K562 (cell line): ENCODE data around the gene CYTH4. TPM values are rescaled to one million over a fixed set of nuclear protein-coding genes. Genes with fewer than 3 reads are reported as not detected.

ENCODE experiments used
- ATAC-seq: fragments of 200-7000 bp; cut with Tn5 transposase; 3 replicates; pipeline ENCODE4 v1.9.1; 2020; ENCODE audit warnings: moderate library complexity
- BruUV-seq: library from RNA; stranded (reverse); fragments of 400-500 nt; replicated peaks from 2 replicates; lab custom pipeline; 2021; lab: Mats Ljungman, UMichigan
- CTCF ChIA-PET: fragments of 300-600 bp; formaldehyde crosslinking; extraction: SDS; loops from one replicate; lab custom pipeline; 2021; ENCODE audit warnings: low intra/inter-chr PET ratio; lab: Yijun Ruan, JAX
- POLR2A ChIA-PET: fragments of 300-600, 350-650 bp; sonication (Branson Sonifier 250); formaldehyde crosslinking; extraction: SDS; loops from one replicate; lab custom pipeline; 2021; ENCODE audit warnings: antibody characterized with exemption, inconsistent platforms; lab: Yijun Ruan, JAX
- DNase-seq, 4 experiments: peaks; one replicate each; pipeline versions ENCODE4 v3.0.0 to v3.0.0-alpha.2; 2011 to 2018; ENCODE audit warnings: low spot score in 3 of 4, mixed read lengths in 3 of 4; ENCODE audit errors: extremely low read depth in 1 of 4
- FAIRE-seq: peaks from 2 replicates; lab custom pipeline; 2011; peaks lifted over from hg19 to GRCh38; lab: Jason Lieb, UNC
- H2AFZ ChIP-seq: 2 replicates; pipeline ENCODE4 v1.6.0; 2011; ENCODE audit warnings: low read depth, low read length, control low read depth, inconsistent platforms
- H3K27ac ChIP-seq: fragments of 200-600 bp; 3 replicates; pipeline ENCODE4 v1.8.0; 2011; ENCODE audit warnings: low read depth, mild to moderate bottlenecking, control low read depth, inconsistent platforms, low read length, moderate library complexity, mixed read lengths; ENCODE audit errors: extremely low read depth
- H3K27me3 ChIP-seq, 2 experiments: fragments of 300-600 bp in 1 of 2; 2 replicates in 1 of 2; 3 replicates in 1 of 2; pipeline versions ENCODE4 v1.6.0 to v1.8.0; 2011; ENCODE audit warnings: inconsistent platforms in 2 of 2, low read length in 2 of 2, mild to moderate bottlenecking in 1 of 2, mixed read lengths in 1 of 2, moderate library complexity in 1 of 2; ENCODE audit not compliant: control insufficient read depth in 2 of 2, insufficient read depth in 2 of 2
- H3K36me3 ChIP-seq: fragments of 300-600 bp; 3 replicates; pipeline ENCODE4 v1.8.0; 2011; ENCODE audit warnings: mild to moderate bottlenecking, low read length, inconsistent platforms; ENCODE audit not compliant: control insufficient read depth, insufficient read depth
- H3K4me1 ChIP-seq, 2 experiments: fragments of 200-600 bp in 1 of 2; replicated peaks in 1 of 2; 2 replicates in 1 of 2; 3 replicates in 1 of 2; pipeline versions ENCODE4 v1.5.1 to v1.8.0; 2011; ENCODE audit warnings: inconsistent platforms in 2 of 2, low read length in 2 of 2, mild to moderate bottlenecking in 1 of 2, mixed read lengths in 1 of 2, moderate library complexity in 1 of 2; ENCODE audit not compliant: control insufficient read depth in 2 of 2, insufficient read depth in 2 of 2
- H3K4me2 ChIP-seq: 2 replicates; pipeline ENCODE4 v1.6.1; 2011; ENCODE audit warnings: low read length, control low read depth, inconsistent platforms, mixed read lengths; ENCODE audit not compliant: insufficient read depth
- H3K4me3 ChIP-seq: fragments of 200-600 bp; sonication (generic), shearing (Covaris generic); 2 replicates; pipeline ENCODE4 v1.5.1; 2016; ENCODE audit warnings: control low read depth, inconsistent platforms
- H3K79me2 ChIP-seq: fragments of 200-600 bp; 3 replicates; pipeline ENCODE4 v1.8.0; 2011; ENCODE audit warnings: low read length, inconsistent platforms; ENCODE audit not compliant: control insufficient read depth, insufficient read depth
- H3K9ac ChIP-seq, 2 experiments: 2 replicates each; pipeline versions ENCODE4 v1.6.0 to v1.6.1; 2011; ENCODE audit warnings: low read depth in 2 of 2, low read length in 2 of 2, control low read depth in 1 of 2, inconsistent platforms in 1 of 2, mild to moderate bottlenecking in 1 of 2, mixed read lengths in 1 of 2; ENCODE audit not compliant: insufficient read depth in 1 of 2
- H3K9me1 ChIP-seq: one replicate; pipeline ENCODE4 v1.6.0; 2011; ENCODE audit warnings: inconsistent platforms, mild to moderate bottlenecking, low read length, moderate library complexity; ENCODE audit not compliant: control insufficient read depth, insufficient read depth
- H3K9me3 ChIP-seq: replicated peaks from 2 replicates; pipeline ENCODE4 v1.5.1; 2011; ENCODE audit warnings: low read depth, low read length, inconsistent platforms; ENCODE audit not compliant: control insufficient read depth, insufficient read depth
- H4K20me1 ChIP-seq: replicated peaks from 2 replicates; pipeline ENCODE4 v1.6.1; 2011; ENCODE audit warnings: low read length, inconsistent platforms, mixed read lengths; ENCODE audit not compliant: control insufficient read depth, insufficient read depth
- BCOR ChIP-seq: fragments of 450-650 bp; IDR thresholded peaks from 2 replicates; pipeline ENCODE4 v1.6.1; 2016
- FOXK2 ChIP-seq, 2 experiments: fragments of 450-650 bp; IDR thresholded peaks in 1 of 2; conservative IDR thresholded peaks in 1 of 2; 2 replicates each; pipeline ENCODE4 v1.6.1; 2016; ENCODE audit warnings: low read depth in 2 of 2, mild to moderate bottlenecking in 1 of 2
- KDM1A ChIP-seq, 2 experiments: fragments of 450-650 bp; IDR thresholded peaks; 2 replicates each; pipeline ENCODE4 v1.6.1; 2016; ENCODE audit warnings: mild to moderate bottlenecking in 2 of 2
- POLR2G ChIP-seq: fragments of 200-400 bp; formaldehyde crosslinking; IDR thresholded peaks from 2 replicates; pipeline ENCODE4 v1.6.1; 2017; ENCODE audit warnings: low read depth, mild to moderate bottlenecking, antibody characterized with exemption, low read length, moderate library complexity
- RBM25 ChIP-seq: fragments of 200-400 bp; formaldehyde crosslinking; IDR thresholded peaks from 2 replicates; pipeline ENCODE4 v1.6.1; 2018; ENCODE audit warnings: low read length, low read depth, moderate library complexity; ENCODE audit not compliant: severe bottlenecking
- TCF3 ChIP-seq: sonication (generic); formaldehyde crosslinking; IDR thresholded peaks from 2 replicates; pipeline ENCODE4 v1.4.0; 2020; ENCODE audit warnings: mild to moderate bottlenecking, missing genetic modification reagents
- WGBS: fragments of 100-300 bp; shearing (Covaris generic); methylation state at CpG from one replicate; pipeline ENCODE4 v1.1.6; 2016; ENCODE audit warnings: low coverage, mixed read lengths; ENCODE audit not compliant: insufficient coverage; ENCODE audit errors: missing lambda C conversion rate; 5-methylcytosine and 5-hydroxymethylcytosine counted together
- in situ Hi-C: fragments of 300-500 bp; cut with MboI; formaldehyde crosslinking; loops from 4 replicates; pipeline ENCODE4 v1.15.0; 2018; ENCODE audit warnings: inconsistent platforms, mixed read lengths
- intact Hi-C: fragments of 100-400 bp; cut with micrococcal nuclease; formaldehyde crosslinking; loops from 2 replicates; pipeline ENCODE4 v1.14.2; 2022
- polyA plus RNA-seq, 8 experiments: library from polyadenylated mRNA; depleted of rRNA in 4 of 8; stranded (reverse) in 5 of 8; unstranded in 3 of 8; fragments of >200 nt; fragmentation: Nextera tagmentation in 2 of 8; fragmentation: Illumina TruSeq in 1 of 8; extraction: Ambion mirVana in 2 of 8; extraction: Trizol in 1 of 8; gene quantifications; 2 replicates each; pipeline versions ENCODE4 v1.2.1 to v1.2.3, GENCODE V29; 2011 to 2014; ENCODE audit warnings: inconsistent platforms in 1 of 8, missing spikeins in 1 of 8
- total RNA-seq, 7 experiments: library from RNA; depleted of rRNA in 6 of 7; stranded (reverse); fragments of >200 nt in 6 of 7; fragmentation: Illumina TruSeq in 2 of 7; extraction: Trizol in 2 of 7; gene quantifications; 2 replicates each; pipeline versions ENCODE4 v1.2.1 to v1.2.3, GENCODE V29; 2011 to 2021; ENCODE audit warnings: low replicate concordance in 1 of 7
- TF ChIP-seq, protein P1 (sequence below): fragments of 250-450 bp; sonication (Bioruptor Pico); IDR thresholded peaks from 2 replicates; pipeline ENCODE4 v1.8.0; 2022; ENCODE audit warnings: inconsistent platforms, mild to moderate bottlenecking, moderate library complexity, borderline replicate concordance
- TF ChIP-seq, protein P2 (sequence below): fragments of 250-450 bp; sonication (Bioruptor Pico); IDR thresholded peaks from 2 replicates; pipeline ENCODE4 v1.8.0; 2022; ENCODE audit warnings: moderate library complexity, mild to moderate bottlenecking, inconsistent platforms
- TF ChIP-seq, protein P3 (sequence below), 2 experiments: IDR thresholded peaks in 1 of 2; conservative IDR thresholded peaks in 1 of 2; 2 replicates each; pipeline ENCODE4 v1.6.1; 2016; ENCODE audit warnings: low read depth in 2 of 2, mild to moderate bottlenecking in 1 of 2, missing compliant biosample characterization in 1 of 2, missing genetic modification characterization in 1 of 2, moderate library complexity in 1 of 2
- TF ChIP-seq, protein P4 (sequence below): fragments of 250-450 bp; sonication (Bioruptor Pico); IDR thresholded peaks from 2 replicates; pipeline ENCODE4 v1.8.0; 2022; ENCODE audit warnings: moderate library complexity, mild to moderate bottlenecking, inconsistent platforms

The CYTH4 gene
- total and polyA plus RNA-seq, 9 of the 15 experiments (the other 6 are each of a cell fraction or from before 2014, with no cell fraction given) = 0.03 to 2.0 (median 0.61) TPM; not detected in 1

DNA sequence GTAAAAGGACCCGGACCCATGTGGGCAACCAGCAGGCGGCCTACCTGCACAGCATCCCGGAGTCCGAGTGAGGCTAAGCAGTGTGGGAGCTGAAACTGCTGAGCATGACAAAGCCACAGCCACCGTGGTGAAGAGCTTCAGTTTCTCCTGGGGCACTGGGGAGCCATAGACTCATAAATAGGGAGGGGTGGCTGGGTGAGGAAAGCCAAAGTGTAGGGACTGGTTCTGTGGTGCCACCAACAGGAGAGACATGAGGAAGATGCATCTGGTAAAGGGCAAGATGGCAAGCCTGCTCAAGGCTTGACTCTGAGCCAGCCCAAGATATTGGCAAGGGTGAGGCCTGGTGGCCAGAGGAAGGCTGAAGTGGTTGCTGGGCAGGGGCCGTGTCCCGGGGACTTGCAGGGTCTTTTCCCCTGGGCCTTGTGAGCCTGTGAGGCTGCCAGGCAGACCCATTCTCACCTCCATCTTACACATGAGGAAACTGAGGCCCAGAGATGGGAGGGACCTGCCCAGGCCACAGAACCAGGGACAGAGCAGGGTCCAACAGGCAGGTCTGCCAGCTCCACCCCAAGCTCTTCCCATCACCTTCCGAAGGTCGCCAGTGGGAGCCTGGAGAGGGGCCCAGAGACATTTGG, 30.4 kb downstream of the CYTH4 start:
- H3K4me2 ChIP-seq = no peak overlapping the region
- TF ChIP-seq KDM1A (IDR thresholded peaks at IDR 0.05) = peak; percentile 35 to 41; a peak in 2 of 4 replicates
- TF ChIP-seq, protein P1, sequence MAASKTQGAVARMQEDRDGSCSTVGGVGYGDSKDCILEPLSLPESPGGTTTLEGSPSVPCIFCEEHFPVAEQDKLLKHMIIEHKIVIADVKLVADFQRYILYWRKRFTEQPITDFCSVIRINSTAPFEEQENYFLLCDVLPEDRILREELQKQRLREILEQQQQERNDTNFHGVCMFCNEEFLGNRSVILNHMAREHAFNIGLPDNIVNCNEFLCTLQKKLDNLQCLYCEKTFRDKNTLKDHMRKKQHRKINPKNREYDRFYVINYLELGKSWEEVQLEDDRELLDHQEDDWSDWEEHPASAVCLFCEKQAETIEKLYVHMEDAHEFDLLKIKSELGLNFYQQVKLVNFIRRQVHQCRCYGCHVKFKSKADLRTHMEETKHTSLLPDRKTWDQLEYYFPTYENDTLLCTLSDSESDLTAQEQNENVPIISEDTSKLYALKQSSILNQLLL (CRISPR knock-in tag) = no peak
- TF ChIP-seq BCOR = peak; percentile 62
- TF ChIP-seq RBM25 = peak; percentile 66
- no peak for TF ChIP-seq TCF3 (CRISPR knock-in tag)
- TF ChIP-seq, protein P2, sequence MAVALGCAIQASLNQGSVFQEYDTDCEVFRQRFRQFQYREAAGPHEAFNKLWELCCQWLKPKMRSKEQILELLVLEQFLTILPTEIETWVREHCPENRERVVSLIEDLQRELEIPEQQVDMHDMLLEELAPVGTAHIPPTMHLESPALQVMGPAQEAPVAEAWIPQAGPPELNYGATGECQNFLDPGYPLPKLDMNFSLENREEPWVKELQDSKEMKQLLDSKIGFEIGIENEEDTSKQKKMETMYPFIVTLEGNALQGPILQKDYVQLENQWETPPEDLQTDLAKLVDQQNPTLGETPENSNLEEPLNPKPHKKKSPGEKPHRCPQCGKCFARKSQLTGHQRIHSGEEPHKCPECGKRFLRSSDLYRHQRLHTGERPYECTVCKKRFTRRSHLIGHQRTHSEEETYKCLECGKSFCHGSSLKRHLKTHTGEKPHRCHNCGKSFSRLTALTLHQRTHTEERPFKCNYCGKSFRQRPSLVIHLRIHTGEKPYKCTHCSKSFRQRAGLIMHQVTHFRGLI (CRISPR knock-in tag) = no peak
- TF ChIP-seq FOXK2 (conservative IDR thresholded peaks at IDR 0.05 in 1 of 2, IDR thresholded peaks at IDR 0.05 in 1 of 2; ENCODE audit: low read depth in 2 of 2) = no peak
- no peak for TF ChIP-seq POLR2G
- TF ChIP-seq, protein P3, sequence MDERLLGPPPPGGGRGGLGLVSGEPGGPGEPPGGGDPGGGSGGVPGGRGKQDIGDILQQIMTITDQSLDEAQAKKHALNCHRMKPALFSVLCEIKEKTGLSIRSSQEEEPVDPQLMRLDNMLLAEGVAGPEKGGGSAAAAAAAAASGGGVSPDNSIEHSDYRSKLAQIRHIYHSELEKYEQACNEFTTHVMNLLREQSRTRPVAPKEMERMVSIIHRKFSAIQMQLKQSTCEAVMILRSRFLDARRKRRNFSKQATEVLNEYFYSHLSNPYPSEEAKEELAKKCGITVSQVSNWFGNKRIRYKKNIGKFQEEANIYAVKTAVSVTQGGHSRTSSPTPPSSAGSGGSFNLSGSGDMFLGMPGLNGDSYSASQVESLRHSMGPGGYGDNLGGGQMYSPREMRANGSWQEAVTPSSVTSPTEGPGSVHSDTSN (CRISPR knock-in tag; IDR thresholded peaks at IDR 0.05; ENCODE audit: low read depth) = no peak
- TF ChIP-seq, protein P3 (tag; conservative IDR thresholded peaks at IDR 0.05; ENCODE audit: low read depth) = no peak
- TF ChIP-seq, protein P4, sequence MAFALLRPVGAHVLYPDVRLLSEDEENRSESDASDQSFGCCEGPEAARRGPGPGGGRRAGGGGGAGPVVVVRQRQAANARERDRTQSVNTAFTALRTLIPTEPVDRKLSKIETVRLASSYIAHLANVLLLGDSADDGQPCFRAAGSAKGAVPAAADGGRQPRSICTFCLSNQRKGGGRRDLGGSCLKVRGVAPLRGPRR (CRISPR knock-in tag) = no peak

More for the DNA sequence above, 30.4 kb downstream of the CYTH4 start:
- H4K20me1 ChIP-seq = 0 out of 2 replicates have a peak, but pooled peaks cover 5% of the 10 kb centered on the region
- H3K9me3 ChIP-seq = no peaks in the 10 kb centered on the region
- no peak overlapping the region for H3K4me3 ChIP-seq
- H2AFZ ChIP-seq = no peak overlapping the region
- POLR2A ChIA-PET = interaction anchor here (1.0 kb wide), 1 partner anchor 136 kb away, joined by 3 read pairs; no protein-coding TSS in a partner anchor
- BruUV-seq = no TSS peak
- no peak for ATAC-seq
- in situ Hi-C loops (no loop called here), intact Hi-C loops (no loop called here)
- no peak overlapping the region for H3K9ac ChIP-seq
- H3K79me2 ChIP-seq = no peaks in the 10 kb centered on the region
- no peak overlapping the region for H3K27ac ChIP-seq
- FAIRE-seq = no peak
- no peaks in the 10 kb centered on the region for H3K27me3 ChIP-seq
- CTCF ChIA-PET = no interaction called here
- H3K36me3 ChIP-seq = no peaks in the 10 kb centered on the region; the same call in 2 of the 3 replicates
- H3K4me1 ChIP-seq = peaks cover 12 to 29% of the 10 kb centered on the region in 2 experiments; a peak in 4 of 5 replicates
- DNase-seq = no peak
- no peaks in the 10 kb centered on the region for H3K9me1 ChIP-seq
- WGBS = 32% methylated on average over 9 of the region's 9 CpGs
